HCT116 (cell line): ENCODE results near the gene HCFC1. TPM values are rescaled to one million over a fixed set of nuclear protein-coding genes. Genes with fewer than 3 reads are reported as not detected.
A peak's percentile ranks its signal among the peaks of the same experiment; 100 is the strongest.

ENCODE experiments used
- ATAC-seq: fragments of 200-7000 bp; cut with Tn5 transposase; 2 replicates; pipeline ENCODE4 v1.9.1; 2020; ENCODE audit warnings: mild to moderate bottlenecking, moderate library complexity
- BruUV-seq: library from RNA; stranded (reverse); fragments of 400-500 nt; replicated peaks from 2 replicates; lab custom pipeline; 2021; lab: Mats Ljungman, UMichigan
- CTCF ChIA-PET: fragments of 300-600 bp; sonication (Branson Sonifier 250); formaldehyde crosslinking; loops from one replicate; lab custom pipeline; 2021; ENCODE audit warnings: antibody characterized with exemption; lab: Charles Lee
- POLR2A ChIA-PET: fragments of 300-600, 350-600 bp; sonication (Branson Sonifier 250); formaldehyde crosslinking; loops from one replicate; lab custom pipeline; 2021; ENCODE audit warnings: antibody characterized with exemption; lab: Charles Lee
- RAD21 ChIA-PET, 2 experiments: fragments of 300-600 bp; sonication (Branson Sonifier 250); formaldehyde crosslinking; loops; one replicate each; lab custom pipeline; 2023; ENCODE audit warnings: low total read pairs in 2 of 2; ENCODE audit not compliant: uncharacterized antibody in 2 of 2, unreplicated experiment in 2 of 2, low non-redundant PET in 1 of 2; lab: Charles Lee
- DNase-seq: peaks from one replicate; pipeline ENCODE4 v3.0.0-alpha.2; 2010; ENCODE audit warnings: low read depth, low spot score
- H2AFZ ChIP-seq: fragments of 200-600 bp; shearing (Covaris generic), sonication (generic); 2 replicates; pipeline ENCODE4 v1.6.1; 2017; ENCODE audit warnings: low read depth, mixed run types, mixed read lengths, antibody characterized with exemption, low read length; ENCODE audit not compliant: poor library complexity, severe bottlenecking
- H3K27ac ChIP-seq: 2 replicates; pipeline ENCODE4 v1.5.1; 2012; ENCODE audit warnings: low read depth, low read length
- H3K27me3 ChIP-seq: fragments of 200-600 bp; sonication (generic); 2 replicates; pipeline ENCODE4 v1.6.1; 2016; ENCODE audit warnings: mixed run types, low read length, mixed read lengths; ENCODE audit not compliant: insufficient read depth
- H3K36me3 ChIP-seq, 2 experiments: fragments of 200-500 bp in 1 of 2; fragments of 200-600 bp in 1 of 2; sonication (Bioruptor generic) in 1 of 2; sonication (generic) in 1 of 2; 2 replicates each; pipeline versions ENCODE4 v1.5.1 to v1.6.1; 2014 to 2016; ENCODE audit warnings: low read length in 2 of 2, inconsistent platforms in 1 of 2, mixed read lengths in 1 of 2, mixed run types in 1 of 2; ENCODE audit not compliant: insufficient read depth in 2 of 2, control insufficient read depth in 1 of 2
- H3K4me1 ChIP-seq, 2 experiments: fragments of 200-600 bp in 1 of 2; sonication (generic) in 1 of 2; 2 replicates each; pipeline versions ENCODE4 v1.5.1 to v1.6.1; 2012 to 2017; ENCODE audit warnings: low read length in 2 of 2, inconsistent platforms in 1 of 2, mild to moderate bottlenecking in 1 of 2, mixed read lengths in 1 of 2, mixed run types in 1 of 2, moderate library complexity in 1 of 2; ENCODE audit not compliant: insufficient read depth in 2 of 2, control insufficient read depth in 1 of 2
- H3K4me2 ChIP-seq: fragments of 200-600 bp; sonication (generic); 2 replicates; pipeline ENCODE4 v1.6.1; 2017; ENCODE audit warnings: mixed run types, low read length, mixed read lengths
- H3K4me3 ChIP-seq, 2 experiments: fragments of 200-600 bp in 1 of 2; sonication (generic) in 1 of 2; replicated peaks in 1 of 2; 2 replicates each; pipeline ENCODE4 v1.5.1; 2011 to 2016; ENCODE audit warnings: low read length in 2 of 2, control low read depth in 1 of 2, low read depth in 1 of 2, mild to moderate bottlenecking in 1 of 2, mixed read lengths in 1 of 2, mixed run types in 1 of 2
- H3K79me2 ChIP-seq: fragments of 200-600 bp; sonication (generic); 2 replicates; pipeline ENCODE4 v1.6.1; 2017; ENCODE audit warnings: mild to moderate bottlenecking, mixed run types, low read length, moderate library complexity, mixed read lengths; ENCODE audit not compliant: insufficient read depth
- H3K9ac ChIP-seq: fragments of 200-600 bp; sonication (generic); 2 replicates; pipeline ENCODE4 v1.6.1; 2016; ENCODE audit warnings: low read length, mixed read lengths
- H3K9me2 ChIP-seq: fragments of 200-600 bp; sonication (generic), shearing (Covaris generic); 2 replicates; pipeline ENCODE4 v1.6.1; 2017; ENCODE audit warnings: mixed run types, mild to moderate bottlenecking, moderate library complexity; ENCODE audit not compliant: insufficient read depth
- H3K9me3 ChIP-seq, 2 experiments: fragments of 200-500 bp in 1 of 2; fragments of 200-600 bp in 1 of 2; sonication (Bioruptor generic) in 1 of 2; sonication (generic) in 1 of 2; 2 replicates each; pipeline ENCODE4 v1.6.1; 2014 to 2017; ENCODE audit warnings: low read length in 2 of 2, mixed read lengths in 2 of 2, inconsistent platforms in 1 of 2, low read depth in 1 of 2, mild to moderate bottlenecking in 1 of 2, mixed run types in 1 of 2, moderate library complexity in 1 of 2; ENCODE audit not compliant: control insufficient read depth in 1 of 2, insufficient read depth in 1 of 2
- H4K20me1 ChIP-seq: fragments of 200-600 bp; sonication (generic), shearing (Covaris generic); 2 replicates; pipeline ENCODE4 v1.6.1; 2017; ENCODE audit warnings: mixed run types, mild to moderate bottlenecking, moderate library complexity; ENCODE audit not compliant: insufficient read depth
- YY1 ChIP-seq: IDR thresholded peaks from 2 replicates; pipeline ENCODE4 v1.6.1; 2011; ENCODE audit warnings: low read length, low read depth, moderate library complexity, mild to moderate bottlenecking; ENCODE audit not compliant: insufficient replicate concordance; ENCODE audit errors: extremely low read depth
- intact Hi-C: fragments of 100-400 bp; cut with micrococcal nuclease; formaldehyde crosslinking; loops from 2 replicates; pipeline ENCODE4 v1.10.0; 2022
- total RNA-seq: library from RNA; stranded (reverse); gene quantifications from one replicate; pipeline ENCODE4 v1.2.1, GENCODE V29; 2021; ENCODE audit not compliant: unreplicated experiment
- TF ChIP-seq, protein P1 (sequence below): IDR thresholded peaks from 2 replicates; pipeline ENCODE4 v1.6.1; 2012; ENCODE audit warnings: low read depth

Gene HCFC1
- total RNA-seq, 1 experiment from 2014 or later, result 72.8 TPM

DNA sequence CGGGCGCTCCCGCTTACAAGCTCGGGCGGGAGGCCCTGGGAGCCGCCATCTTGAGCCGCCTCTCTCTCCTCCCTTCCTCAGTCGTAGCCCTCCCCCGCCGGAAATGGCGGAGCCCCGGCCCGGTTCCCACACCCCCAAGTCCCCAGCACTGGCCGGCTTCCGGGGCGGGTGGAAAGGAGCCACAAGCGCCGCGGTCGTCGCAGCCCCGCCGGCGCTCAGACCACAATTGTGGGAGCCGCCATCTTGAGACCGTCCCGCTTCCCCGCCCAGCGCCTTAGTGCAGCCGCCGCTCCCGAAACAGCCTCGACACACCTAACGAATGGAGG, 531 bp downstream of the HCFC1 start:
- ATAC-seq (peak; percentile 59), DNase-seq (peak; percentile 60)
- H3K4me3 ChIP-seq, result peak overlapping the region; percentile 75 to 78
- intact Hi-C loops, result loop anchor here (10.0 kb wide), 1 partner anchor 424 kb away; the partner anchor contains the start of gene RPL10
- no TSS peak for BruUV-seq
- H3K4me1 ChIP-seq, result peaks cover 12 to 28% of the 10 kb centered on the region in 2 experiments
- TF ChIP-seq, protein P1, sequence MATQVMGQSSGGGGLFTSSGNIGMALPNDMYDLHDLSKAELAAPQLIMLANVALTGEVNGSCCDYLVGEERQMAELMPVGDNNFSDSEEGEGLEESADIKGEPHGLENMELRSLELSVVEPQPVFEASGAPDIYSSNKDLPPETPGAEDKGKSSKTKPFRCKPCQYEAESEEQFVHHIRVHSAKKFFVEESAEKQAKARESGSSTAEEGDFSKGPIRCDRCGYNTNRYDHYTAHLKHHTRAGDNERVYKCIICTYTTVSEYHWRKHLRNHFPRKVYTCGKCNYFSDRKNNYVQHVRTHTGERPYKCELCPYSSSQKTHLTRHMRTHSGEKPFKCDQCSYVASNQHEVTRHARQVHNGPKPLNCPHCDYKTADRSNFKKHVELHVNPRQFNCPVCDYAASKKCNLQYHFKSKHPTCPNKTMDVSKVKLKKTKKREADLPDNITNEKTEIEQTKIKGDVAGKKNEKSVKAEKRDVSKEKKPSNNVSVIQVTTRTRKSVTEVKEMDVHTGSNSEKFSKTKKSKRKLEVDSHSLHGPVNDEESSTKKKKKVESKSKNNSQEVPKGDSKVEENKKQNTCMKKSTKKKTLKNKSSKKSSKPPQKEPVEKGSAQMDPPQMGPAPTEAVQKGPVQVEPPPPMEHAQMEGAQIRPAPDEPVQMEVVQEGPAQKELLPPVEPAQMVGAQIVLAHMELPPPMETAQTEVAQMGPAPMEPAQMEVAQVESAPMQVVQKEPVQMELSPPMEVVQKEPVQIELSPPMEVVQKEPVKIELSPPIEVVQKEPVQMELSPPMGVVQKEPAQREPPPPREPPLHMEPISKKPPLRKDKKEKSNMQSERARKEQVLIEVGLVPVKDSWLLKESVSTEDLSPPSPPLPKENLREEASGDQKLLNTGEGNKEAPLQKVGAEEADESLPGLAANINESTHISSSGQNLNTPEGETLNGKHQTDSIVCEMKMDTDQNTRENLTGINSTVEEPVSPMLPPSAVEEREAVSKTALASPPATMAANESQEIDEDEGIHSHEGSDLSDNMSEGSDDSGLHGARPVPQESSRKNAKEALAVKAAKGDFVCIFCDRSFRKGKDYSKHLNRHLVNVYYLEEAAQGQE, result no peak
- TF ChIP-seq YY1, result peak; percentile 95
- peaks cover 0 to 11% of the 10 kb centered on the region in 2 experiments; a peak in 1 of 4 replicates for H3K36me3 ChIP-seq
- peak overlapping the region; percentile 76 for H3K4me2 ChIP-seq
- H3K79me2 ChIP-seq, result peaks cover 60% of the 10 kb centered on the region
- peak overlapping the region; percentile 90 for H3K27ac ChIP-seq
- no peaks in the 10 kb centered on the region for H4K20me1 ChIP-seq
- peak overlapping the region; percentile 99 for H3K9ac ChIP-seq
- no peaks in the 10 kb centered on the region for H3K9me2 ChIP-seq
- ChIA-PET CTCF (interaction anchor here (1.0 to 1.1 kb wide), 2 partner anchors 24 to 402 kb away, joined by 3 to 5 read pairs; no protein-coding TSS in a partner anchor), RAD21 (no interaction called here), POLR2A (interaction anchor here (0.7 to 2.0 kb wide), 4 partner anchors 43 to 499 kb away, joined by 3 to 10 read pairs (median 4); partner anchors contain the start of gene ARHGAP4)
- no peaks in the 10 kb centered on the region for H3K9me3 ChIP-seq
- H2AFZ ChIP-seq, result no peak overlapping the region
- H3K27me3 ChIP-seq, result no peaks in the 10 kb centered on the region
